DMS53 (cell line): Measurements from ENCODE around the gene TBC1D26.
"Not testable (repeated sequence)": the region's sequence is repeated elsewhere in the genome, so short reads cannot be mapped to it uniquely, and the experiment has no call there.

Experiments
- DNase-seq: peaks from one replicate; lab custom pipeline; 2025; lab: John Stamatoyannopoulos, UW

The TBC1D26 gene

DNA sequence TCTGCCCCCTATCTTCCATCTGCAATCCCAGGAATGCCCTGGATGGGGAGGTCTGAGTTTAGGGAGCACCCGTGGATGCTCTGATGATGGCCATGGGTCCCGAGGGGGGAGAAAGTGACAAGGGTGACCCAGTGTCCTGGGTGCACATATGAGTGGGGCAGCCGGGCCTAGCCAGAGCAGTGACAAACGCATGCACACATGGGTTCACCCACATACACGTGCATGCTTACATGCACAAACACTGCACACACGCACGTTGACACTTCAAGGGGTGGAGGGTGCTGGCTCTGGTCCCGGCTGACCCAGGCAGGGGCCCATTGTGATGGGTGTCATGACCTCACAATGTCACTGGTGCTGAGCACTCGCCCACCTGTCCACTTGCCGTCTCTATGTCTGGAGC, at the start of gene TBC1D26:
TSS of gene TBC1D26 (plus strand) at position 384 of the 400 bp plus-strand sequence. CDS start 3,066 bp downstream, outside the sequence.
- not testable (repeated sequence) for DNase-seq

DNA sequence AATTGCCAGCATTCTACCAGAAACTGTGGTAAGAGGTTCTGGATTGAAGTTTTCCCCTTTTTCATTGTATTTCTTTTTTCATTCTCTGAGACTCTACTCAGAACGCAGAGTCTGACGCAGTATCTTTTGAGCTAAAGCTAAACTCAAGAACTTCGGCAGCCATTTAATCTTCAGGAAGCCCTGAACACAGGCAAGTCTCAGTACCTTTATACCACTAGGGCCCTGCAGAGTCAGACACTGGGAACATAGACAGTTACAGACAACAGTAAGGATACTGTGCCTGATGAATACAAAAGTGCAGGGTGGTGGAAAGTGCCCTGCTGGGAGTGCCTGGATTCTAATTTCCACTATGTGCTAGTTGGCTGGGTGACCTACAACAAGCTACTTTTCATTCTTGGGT, 48.9 kb upstream of the TBC1D26 start:
- not testable (repeated sequence) for DNase-seq

DNA sequence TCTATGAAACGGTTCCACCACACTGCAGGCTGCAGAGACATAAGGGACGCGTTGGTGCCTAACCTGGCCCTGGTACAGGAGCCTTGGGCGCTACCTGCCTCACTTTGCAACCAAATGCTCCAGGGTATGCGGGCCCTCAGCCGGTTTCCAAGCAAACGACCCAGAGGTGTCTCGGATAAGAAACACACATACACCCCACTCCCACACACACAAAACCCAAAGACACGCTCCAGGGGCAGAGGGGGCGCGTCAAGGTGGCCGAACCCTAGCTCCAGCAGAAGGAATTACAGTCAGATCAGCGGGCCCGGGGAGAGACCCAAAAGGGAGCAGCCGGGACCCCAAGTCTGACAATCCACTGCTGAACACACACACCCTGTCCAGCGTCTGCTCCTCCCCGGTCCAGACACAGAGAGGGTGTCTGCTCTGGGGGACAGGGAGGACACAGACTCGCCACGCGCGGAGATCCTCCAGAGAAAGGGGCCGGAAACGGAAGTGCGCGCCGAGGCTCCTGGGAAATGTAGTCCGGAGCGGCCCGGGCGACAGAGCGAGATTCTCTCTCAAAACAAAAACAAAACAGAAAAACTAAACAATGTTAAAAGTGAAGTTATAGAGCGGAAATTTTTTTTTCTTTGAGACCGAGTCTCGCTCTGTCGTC, 48.1 kb upstream of the TBC1D26 start, which contains the start of gene TRIM16:
TSS of gene TRIM16 (minus strand) at position 488 of the 655 bp plus-strand sequence. CDS start 32,702 bp downstream, outside the sequence.
- peak; percentile 68 for DNase-seq

DNA sequence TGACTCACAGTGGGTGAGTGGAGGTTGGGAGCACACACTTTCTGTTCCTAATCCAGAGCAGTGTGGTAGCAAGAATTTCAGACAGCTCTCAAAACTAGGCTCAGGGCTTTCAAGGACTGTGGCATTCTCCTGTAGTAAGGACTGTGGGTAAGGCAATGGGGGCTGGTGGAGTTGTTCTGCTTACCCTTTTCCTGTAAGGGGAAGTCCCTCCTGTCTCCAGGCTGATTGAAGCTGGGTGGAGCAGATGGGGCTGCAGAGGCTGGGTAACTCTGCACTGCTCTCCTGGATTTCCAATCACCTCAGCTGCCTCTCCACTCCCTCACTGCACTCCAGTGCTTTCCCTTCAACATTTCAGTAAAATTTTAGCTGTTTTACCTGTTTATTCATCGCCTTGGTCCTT, 44.6 kb upstream of the TBC1D26 start:
- not testable (repeated sequence) for DNase-seq

DNA sequence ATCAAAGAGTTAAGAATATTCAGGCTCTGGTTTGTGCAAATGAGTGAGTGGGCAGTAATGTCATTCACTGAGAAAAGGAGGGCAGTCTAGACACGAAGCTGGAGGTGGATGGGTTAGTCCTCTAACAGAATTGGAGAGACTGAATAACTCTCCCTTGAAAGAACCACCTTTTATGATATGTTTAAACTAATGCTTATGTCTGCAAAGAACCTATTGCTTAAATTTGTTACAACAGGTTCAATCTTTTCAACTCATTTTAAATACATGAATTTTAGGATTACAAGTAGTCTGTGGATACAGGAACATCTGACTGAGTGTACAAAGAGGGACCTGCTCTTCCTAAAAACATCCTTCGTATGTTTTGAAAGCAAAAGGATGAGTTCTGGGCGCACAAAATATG, 33.1 kb upstream of the TBC1D26 start:
- not testable (repeated sequence) for DNase-seq

DNA sequence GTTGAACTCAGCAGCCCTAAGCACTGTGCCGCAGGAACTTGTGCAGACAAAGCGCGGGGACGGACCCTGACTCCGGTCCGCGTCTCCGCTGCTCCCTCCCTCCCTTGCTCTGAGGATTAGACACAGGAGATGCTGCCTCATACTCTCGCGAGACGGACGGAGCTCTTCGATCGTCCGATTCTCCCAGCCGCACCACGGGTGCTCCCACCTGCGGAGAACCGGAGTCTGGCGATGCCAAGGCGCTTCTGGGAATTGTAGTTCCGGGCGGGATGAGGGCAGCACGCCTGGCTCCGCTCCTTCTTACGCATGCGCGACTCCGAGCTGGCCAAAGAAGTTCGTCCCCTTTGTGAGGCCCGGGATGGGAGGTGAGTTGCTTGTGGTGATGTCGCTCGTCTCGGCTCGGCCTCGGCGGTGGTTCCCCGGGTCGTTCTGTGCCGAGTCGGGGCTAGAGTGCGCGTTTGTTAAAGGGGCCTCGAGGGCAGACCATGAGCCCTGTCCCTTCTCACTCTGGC, 32.6 kb upstream of the TBC1D26 start, which contains the start of gene ZNF286A:
TSS of gene ZNF286A (plus strand) at position 340 of the 512 bp plus-strand sequence. CDS start 578 bp downstream, outside the sequence.
- DNase-seq: peak; percentile 98

DNA sequence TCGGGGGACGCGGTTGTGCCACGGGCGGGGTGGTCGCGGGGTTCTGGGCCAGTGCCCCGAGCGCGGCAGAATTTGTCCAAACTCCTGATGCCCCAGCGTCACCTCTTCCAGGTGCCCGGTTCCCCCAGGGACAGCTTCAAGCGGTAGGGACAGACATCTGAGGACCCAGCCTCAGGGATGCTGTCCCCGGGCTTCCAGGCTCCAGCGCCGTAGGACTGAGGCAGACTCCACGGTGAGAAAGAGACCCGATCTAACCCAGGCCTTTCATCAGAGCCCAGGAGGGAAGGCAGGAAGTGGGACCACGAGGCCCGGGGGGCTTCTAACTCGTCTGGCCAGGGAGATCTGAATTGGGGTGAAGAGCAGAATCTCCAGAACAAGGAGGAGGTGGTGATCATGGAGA, 32.1 kb upstream of the TBC1D26 start:
- DNase-seq: not testable (repeated sequence)

DNA sequence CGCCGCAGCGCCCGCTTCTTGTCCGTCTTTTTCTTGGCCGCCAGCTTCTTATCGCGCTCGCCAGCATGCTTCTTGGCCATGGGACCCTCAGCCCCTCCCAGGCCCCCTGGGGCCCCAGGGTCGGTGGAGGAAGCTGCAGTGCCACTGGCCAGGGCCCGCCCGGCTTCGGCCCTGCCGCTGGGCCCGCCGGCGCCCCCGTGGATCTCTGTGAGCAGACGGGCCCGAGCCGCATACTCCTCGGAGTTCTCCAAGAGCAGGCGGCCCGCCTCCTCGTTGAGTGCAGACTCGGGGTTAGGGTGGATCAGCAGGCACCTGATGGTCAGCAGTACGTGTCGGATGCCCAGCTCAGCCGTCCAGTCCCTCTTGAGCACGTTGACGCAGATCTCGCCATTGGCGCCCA, 27.8 kb upstream of the TBC1D26 start:
- not testable (repeated sequence) for DNase-seq

DNA sequence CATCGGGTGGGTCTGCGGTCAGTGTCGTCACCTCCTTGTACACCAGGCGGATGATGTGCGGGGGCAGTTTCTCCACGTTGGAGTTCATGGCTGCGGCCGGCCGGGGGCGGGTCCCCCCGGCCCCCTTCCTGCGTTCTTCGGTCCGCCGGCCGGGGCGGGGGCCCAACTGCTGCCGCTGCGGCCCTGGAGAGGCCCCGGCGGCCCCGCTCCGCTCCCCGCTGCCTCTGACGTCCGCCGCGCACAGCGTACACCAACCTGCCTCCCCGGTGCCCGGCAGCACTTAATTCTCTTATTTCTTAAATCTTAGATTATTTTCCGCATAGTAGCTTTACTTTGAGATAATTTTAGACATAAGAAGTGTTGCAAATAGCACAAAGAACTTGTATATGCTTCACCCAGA, 27.3 kb upstream of the TBC1D26 start:
- DNase-seq: not testable (repeated sequence)

DNA sequence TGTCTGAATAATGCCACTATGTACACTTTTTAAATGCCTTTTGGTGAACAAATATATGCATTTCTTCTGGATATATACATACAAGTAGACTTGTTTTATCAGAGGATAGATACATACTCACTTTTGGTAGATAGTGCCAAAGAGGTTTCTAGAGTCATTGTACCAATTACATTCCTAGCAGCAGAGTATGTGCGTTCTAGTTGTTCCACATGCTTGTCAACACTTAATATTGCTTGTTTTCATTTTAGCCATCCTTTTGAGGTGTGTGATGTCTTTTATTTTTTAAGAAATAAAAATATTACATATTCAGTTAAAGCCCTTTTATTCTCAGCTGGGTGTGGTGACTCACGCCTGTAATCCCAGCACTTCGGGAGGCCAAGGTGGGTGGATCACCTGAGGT, 23.2 kb upstream of the TBC1D26 start:
- not testable (repeated sequence) for DNase-seq

DNA sequence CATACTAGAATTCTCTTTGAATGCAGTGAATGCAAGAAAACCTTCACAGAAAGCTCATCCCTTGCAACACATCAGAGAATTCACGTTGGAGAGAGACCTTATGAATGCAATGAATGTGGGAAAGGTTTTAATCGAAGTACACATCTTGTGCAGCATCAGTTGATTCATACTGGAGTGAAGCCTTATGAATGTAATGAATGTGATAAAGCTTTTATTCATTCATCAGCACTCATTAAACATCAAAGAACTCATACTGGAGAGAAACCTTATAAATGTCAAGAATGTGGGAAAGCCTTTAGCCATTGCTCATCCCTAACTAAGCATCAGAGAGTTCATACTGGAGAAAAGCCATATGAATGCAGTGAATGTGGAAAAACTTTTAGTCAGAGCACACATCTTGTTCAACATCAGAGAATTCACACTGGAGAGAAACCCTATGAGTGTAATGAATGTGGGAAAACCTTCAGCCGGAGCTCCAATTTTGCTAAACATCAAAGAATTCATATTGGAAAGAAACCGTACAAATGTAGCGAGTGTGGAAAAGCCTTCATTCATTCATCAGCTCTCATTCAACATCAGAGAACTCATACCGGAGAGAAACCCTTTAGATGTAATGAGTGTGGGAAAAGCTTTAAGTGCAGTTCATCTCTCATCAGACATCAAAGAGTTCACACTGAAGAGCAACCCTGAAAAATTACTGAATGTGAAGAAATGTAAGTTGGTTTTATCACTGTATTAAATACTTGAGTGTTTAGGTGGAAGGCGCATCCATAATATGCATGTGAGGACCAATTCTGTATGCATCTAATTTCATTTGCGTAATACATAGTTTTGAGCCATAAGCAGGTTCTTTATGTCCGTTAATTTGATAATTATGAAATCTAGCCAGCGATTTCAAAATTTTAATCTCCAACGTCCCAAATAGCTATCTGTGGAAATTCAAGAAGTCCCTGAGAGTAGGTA, 15.2 kb upstream of the TBC1D26 start:
- peak; percentile 8 for DNase-seq

DNA sequence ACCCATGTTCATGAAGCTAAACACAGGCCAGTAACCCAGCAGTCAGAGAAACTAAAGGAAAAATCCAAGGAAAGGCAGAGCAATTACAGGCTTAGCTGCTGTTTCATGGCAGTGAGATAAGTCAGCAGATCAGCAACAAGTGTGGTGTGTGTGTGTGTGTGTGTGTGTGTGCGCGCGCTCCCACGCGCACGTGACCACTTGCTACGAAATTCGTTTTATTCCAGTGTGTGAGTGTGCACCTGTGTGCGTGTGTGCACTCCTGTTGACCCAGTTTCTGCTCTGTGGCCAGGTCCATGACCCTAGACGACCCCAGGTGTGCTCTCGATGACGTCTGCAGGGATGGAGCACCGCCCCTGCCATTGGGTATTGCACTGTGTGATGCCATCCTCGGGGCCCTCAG, 1.5 kb upstream of the TBC1D26 start:
- not testable (repeated sequence) for DNase-seq

DNA sequence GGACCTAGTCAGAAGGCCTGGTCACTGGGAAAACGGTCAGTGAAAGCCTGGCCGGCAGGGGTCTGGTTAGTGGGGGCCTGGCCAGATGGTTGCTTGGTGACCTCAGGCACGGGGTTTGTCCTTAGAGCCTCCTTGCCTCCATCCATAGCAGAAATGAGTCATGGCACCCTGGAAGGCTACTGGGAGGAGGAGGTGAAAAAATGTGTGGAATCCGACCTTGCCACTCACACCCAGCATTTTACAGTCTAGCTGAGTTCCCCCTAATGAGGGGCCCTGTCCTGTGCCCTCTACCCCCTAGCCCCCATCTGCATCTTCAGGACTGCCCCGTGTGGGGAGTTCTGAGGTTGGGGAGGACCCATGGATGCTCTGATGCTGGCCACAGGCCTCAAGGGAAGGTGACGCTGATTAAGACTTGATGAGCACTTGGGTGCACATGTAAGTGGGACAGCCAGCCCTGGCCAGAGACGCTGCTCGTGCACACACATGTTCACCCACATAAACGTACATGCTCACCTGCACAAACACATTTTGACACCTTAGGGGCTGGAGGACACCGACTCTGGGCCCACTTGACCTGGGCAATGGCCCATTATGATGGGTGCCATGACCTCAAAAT, 1.2 kb downstream of the TBC1D26 start:
- not testable (repeated sequence) for DNase-seq

DNA sequence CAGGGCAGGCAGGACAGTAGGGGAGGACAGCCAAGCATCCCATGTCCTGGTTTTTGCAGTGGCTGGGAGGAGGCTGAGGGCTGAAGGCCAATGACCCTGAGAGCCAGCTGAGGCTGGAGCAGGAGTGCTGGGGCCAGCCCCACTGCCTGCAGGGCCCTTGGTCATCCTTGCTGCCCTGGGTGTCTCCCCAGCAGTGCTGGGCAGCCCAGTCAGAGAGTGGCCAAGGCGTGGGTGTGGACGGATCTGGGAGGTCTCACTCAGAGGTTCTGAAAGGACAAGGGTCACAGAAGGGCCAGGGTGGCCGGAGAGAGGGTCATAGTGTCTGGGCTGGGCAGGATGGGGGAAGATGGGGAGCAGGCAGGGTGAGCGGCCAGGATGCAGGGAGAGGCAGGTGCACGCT, 4.5 kb downstream of the TBC1D26 start:
- not testable (repeated sequence) for DNase-seq

DNA sequence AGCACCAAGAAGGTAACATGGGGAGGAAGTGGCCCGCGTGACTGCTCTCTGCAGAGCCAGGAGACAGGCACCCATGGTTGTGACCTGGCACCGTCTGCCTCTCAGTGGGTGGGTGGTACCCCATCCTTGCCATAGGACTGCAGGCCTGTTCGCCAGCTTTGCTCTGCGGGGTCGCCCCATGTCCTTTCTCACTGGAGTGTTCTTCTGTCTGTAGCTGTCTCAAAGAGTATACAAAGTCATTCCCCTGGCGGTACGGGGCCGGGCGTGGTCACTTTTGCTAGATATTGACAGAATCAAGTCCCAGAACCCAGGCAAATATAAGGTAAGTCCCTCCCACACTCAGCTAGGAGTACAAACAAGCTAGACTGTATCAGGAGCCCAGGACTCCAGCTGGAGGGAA, 6.0 kb downstream of the TBC1D26 start:
- DNase-seq: no peak

DNA sequence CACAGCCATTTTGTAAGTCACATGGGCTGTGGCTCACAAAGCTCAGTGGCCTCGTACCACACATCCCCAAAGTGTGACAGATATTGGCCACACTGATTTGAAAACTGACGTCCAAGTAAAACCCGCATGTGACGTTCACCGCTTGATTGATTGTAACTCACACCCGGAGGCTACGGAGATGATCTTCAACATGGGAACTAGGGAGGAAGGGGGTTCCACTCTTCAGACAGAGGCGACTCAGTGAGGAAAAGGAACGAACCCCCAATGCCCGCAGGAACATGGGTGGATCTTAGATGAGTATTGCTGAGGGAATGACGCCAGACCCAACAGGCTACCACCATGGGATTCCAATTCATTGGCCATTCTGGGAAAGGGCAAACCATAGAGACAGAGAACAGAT, 7.2 kb downstream of the TBC1D26 start:
- DNase-seq: not testable (repeated sequence)

DNA sequence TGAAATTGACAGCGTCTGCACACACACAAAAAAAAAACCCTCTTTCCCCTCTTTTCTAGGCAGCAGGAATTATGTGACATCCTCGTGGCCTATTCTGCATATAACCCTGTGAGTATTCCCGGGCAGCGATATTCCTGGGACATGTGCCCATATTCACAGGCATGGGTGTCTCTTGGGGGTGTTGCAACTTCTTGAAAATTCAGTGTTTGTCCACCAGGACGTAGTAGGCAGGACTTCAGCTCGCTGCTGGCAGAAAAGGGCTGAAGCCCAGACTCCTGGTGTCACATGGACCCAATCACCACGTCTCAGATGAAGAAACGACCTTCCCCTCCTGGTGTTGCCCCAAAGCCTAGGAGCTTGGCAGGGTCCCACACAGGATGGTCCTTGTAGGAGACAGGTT, 8.0 kb downstream of the TBC1D26 start:
- DNase-seq: not testable (repeated sequence)

DNA sequence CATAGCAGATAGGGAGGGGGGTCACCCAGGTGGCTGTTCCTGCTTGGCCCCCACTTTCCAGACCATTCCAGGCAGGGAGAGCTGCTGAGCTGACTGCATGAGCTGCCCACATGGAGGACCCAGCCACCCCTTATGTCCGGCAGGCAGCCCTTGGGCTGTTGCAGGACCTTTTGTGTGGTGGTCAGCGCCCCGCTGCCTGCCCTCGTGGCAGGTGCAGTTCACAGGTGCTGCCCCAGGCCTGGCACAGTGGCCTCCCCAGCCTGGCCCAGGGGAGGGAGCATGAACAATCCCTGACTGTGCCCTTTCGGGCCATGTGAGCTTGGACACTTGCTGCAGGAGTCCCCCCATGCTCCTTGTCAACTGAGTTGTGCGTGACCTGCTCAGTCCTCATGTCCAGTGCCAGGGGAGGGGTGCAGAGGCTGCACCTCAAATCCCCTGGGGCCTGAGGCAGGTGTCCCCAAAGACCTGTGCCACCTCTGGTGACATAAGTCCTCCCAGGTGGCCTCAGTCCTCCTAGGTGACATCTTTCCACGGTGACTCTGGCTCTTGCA, 8.6 kb downstream of the TBC1D26 start:
- no peak for DNase-seq

DNA sequence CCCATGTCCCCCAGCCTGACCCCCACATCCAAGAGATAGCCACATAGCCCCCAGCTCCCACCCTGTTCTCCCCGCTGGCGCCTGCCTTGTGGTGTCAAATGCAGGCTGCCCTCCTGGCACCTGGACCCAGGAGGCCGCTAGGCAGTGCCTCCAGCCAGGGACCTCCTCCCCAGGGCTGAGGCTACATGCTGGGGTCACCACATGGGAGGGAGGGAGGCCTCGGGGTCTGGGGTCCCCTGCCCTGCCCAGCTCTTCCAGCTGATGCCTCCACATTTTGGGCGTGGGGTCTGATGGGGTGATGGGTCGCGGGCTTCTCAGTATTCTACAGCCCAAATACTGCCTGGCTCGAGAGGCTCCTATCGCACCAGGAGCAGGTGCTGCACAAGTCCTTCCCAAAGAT, 9.5 kb downstream of the TBC1D26 start:
- no peak for DNase-seq

DNA sequence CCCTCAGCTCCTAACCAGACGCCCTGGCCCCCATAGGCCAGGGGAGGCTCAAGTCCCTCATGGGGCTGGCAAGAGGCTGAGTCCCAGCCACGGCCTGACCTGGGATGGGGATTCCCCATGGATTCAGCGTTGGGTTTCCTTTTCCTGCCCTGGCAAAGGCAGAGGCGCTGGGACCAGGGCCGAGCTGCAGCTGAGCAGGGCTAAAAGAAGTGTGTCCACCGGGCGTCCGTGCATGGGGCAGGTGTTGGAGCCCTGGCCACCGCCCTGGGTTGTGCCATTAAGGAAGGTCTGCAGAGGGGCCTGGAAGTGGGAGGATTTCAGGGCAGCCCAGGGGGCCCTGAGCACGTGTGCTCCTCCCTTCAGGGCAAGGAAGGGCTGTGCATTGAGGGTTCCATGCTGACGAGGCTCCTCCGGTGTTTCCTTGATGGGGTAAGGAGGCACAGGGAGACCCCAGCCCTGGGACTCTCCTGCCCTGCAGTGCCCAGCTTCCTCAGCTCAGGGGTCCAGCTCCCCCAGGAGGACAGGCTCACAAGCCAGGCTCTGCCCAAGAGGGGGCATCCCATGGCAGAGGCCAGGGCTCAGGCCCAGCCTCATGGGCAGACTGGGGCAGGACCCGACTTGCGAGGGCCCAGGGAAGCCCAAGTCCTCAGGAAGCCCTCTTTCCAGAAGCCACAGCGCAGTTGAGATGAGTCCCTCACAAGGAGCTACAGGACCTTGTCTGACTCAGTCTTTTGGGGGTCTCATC, 10.1 kb downstream of the TBC1D26 start:
- DNase-seq: no peak

DNA sequence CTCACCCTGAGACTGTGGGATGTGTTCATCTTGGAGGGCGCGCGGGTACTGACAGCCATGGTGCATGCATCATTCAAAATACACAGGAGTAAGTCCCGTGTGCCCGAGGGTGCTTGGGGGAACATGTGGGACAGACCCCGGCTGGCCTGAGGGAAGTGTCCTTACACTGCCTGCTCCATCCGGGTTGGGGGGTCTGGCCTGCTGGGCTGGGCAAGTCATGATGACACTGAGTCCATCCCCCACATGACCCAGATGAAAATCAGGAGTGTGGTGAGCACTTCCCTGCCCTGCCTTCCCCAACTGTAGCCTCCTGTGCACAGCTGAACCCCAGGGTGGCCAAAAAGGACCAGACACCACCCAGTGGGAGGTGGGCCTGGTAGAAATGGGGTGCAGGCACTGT, 10.8 kb downstream of the TBC1D26 start:
- no peak for DNase-seq
